Measurements from ENCODE around the gene GABARAPL2.

GRCh38 chr16:75576384-75576811 lies 10.2 kb downstream of the GABARAPL2 start:
- TF ChIP-seq, protein P1, sequence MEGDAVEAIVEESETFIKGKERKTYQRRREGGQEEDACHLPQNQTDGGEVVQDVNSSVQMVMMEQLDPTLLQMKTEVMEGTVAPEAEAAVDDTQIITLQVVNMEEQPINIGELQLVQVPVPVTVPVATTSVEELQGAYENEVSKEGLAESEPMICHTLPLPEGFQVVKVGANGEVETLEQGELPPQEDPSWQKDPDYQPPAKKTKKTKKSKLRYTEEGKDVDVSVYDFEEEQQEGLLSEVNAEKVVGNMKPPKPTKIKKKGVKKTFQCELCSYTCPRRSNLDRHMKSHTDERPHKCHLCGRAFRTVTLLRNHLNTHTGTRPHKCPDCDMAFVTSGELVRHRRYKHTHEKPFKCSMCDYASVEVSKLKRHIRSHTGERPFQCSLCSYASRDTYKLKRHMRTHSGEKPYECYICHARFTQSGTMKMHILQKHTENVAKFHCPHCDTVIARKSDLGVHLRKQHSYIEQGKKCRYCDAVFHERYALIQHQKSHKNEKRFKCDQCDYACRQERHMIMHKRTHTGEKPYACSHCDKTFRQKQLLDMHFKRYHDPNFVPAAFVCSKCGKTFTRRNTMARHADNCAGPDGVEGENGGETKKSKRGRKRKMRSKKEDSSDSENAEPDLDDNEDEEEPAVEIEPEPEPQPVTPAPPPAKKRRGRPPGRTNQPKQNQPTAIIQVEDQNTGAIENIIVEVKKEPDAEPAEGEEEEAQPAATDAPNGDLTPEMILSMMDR (IDR thresholded peaks at IDR 0.05; ENCODE audit: insufficient read depth, low read length, poor library complexity, severe bottlenecking), result no peak
- TF ChIP-seq EZH2phosphoT487 (conservative IDR thresholded peaks at IDR 0.05; ENCODE audit: low read length), result no peak
